ENCODE measurements around the gene TMEFF2. TPM values are rescaled to one million over a fixed set of nuclear protein-coding genes. Genes with fewer than 3 reads are reported as not detected.

Gene TMEFF2
- total and polyA plus RNA-seq, 2 donors (not counting 1 experiment from before 2014, with no cell fraction given), result not detected

DNA sequence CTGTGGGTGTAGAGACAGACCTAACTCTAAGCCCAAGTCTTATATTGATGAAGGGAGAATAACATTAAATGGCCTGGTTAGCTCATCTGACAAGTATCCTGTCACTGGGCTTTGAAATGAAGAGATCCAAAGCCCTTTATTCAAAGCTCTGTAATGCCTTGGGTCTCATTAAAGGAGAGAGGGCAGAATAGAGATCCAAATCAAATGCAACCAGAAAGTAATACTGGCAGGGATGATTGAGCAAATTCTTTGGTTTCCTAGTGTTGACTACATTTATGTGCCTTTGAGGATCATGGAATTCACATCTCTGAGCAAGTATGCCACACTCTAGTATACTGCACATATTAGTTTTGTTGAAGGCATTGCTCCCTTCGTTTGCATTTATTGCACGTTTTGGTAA lies 200.0 kb downstream of the TMEFF2 start:
- Histone ChIP-seq H2AFZ (ENCODE audit: insufficient read depth, low read depth, low read length, poor library complexity, severe bottlenecking) (no peak overlapping the region), H3K4me2 (replicated peaks; ENCODE audit: low read depth, low read length, poor library complexity, severe bottlenecking) (no peak overlapping the region), H3K27ac (ENCODE audit: low read length in 2 of 2) (no peak overlapping the region), H3K27me3 (replicated peaks in 1 of 4; ENCODE audit: control extremely low read depth in 1 of 4, control insufficient read depth in 3 of 4, insufficient read depth in 4 of 4, low read length in 3 of 4) (no peaks in the 10 kb centered on the region), H3K9ac (ENCODE audit: low read length) (no peak overlapping the region), H3K4me1 (ENCODE audit: control insufficient read depth in 2 of 2, insufficient read depth in 2 of 2, low read length in 2 of 2) (no peaks in the 10 kb centered on the region), H3K4me3 (ENCODE audit: control extremely low read depth in 1 of 5, extremely low read depth in 1 of 5, insufficient read depth in 1 of 5, low read depth in 2 of 5, low read length in 4 of 5) (no peak overlapping the region), H3K9me3 (ENCODE audit: control extremely low read depth in 1 of 3, control insufficient read depth in 2 of 3, insufficient read depth in 1 of 3, low read length in 2 of 3) (no peaks in the 10 kb centered on the region), H4K20me1 (ENCODE audit: control insufficient read depth, insufficient read depth, low read length, poor library complexity, severe bottlenecking) (no peaks in the 10 kb centered on the region), H3K36me3 (replicated peaks in 1 of 2; ENCODE audit: control extremely low read depth in 1 of 2, control insufficient read depth in 1 of 2, extremely low read depth in 1 of 2, insufficient read depth in 2 of 2, low read length in 1 of 2) (no peaks in the 10 kb centered on the region), H3K79me2 (ENCODE audit: control insufficient read depth, insufficient read depth, low read length) (no peaks in the 10 kb centered on the region)
- Mint-ChIP-seq H3K4me1 (no peaks in the 10 kb centered on the region), H3K4me3 (no peak overlapping the region), H3K27me3 (no peaks in the 10 kb centered on the region), H3K9me3 (ENCODE audit: insufficient read depth) (no peaks in the 10 kb centered on the region), H3K27ac (no peak overlapping the region)
- WGBS (ENCODE audit: insufficient coverage), result no CpG with 5 or more reads among the region's 2 CpGs
- ChIA-PET POLR2A (no interaction called here), CTCF (no interaction called here)
- ATAC-seq (ENCODE audit: low read depth), result no peak
- TF ChIP-seq CTCF (IDR thresholded peaks at IDR 0.05) (no peak), EZH2 (IDR thresholded peaks at IDR 0.05; ENCODE audit: borderline replicate concordance, insufficient read depth, low read depth, low read length, poor library complexity, severe bottlenecking) (no peak)
- DNase-seq, result no peak
- intact Hi-C loops (cut with micrococcal nuclease), result no loop called here

DNA sequence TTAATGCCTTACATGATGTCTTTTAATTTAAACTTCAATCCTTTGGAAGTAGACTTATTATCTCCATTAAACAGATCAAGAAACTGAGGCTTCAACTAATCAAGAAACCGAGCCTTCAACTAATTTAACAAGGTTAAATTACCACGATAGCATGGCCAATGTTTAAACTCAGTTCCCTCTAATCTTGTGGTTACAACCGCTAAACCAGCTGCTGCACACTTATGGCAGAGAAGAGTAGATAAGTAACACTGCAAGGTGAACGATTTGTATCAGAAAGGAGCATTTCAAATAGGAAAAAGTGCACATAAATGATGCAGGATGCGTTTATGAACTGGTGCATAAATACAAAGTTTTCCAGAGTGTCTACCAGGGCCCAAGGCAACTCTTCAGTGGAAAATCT lies 203.3 kb downstream of the TMEFF2 start:
- Histone ChIP-seq H3K4me2 (replicated peaks; ENCODE audit: low read depth, low read length, poor library complexity, severe bottlenecking) (no peak overlapping the region), H3K4me1 (ENCODE audit: control insufficient read depth in 2 of 2, insufficient read depth in 2 of 2, low read length in 2 of 2) (no peaks in the 10 kb centered on the region), H3K9me3 (ENCODE audit: control extremely low read depth in 1 of 3, control insufficient read depth in 2 of 3, insufficient read depth in 1 of 3, low read length in 2 of 3) (no peaks in the 10 kb centered on the region), H3K27ac (ENCODE audit: low read length in 2 of 2) (no peak overlapping the region), H3K4me3 (ENCODE audit: control extremely low read depth in 1 of 5, extremely low read depth in 1 of 5, insufficient read depth in 1 of 5, low read depth in 2 of 5, low read length in 4 of 5) (no peak overlapping the region), H3K27me3 (replicated peaks in 1 of 4; ENCODE audit: control extremely low read depth in 1 of 4, control insufficient read depth in 3 of 4, insufficient read depth in 4 of 4, low read length in 3 of 4) (no peaks in the 10 kb centered on the region), H3K79me2 (ENCODE audit: control insufficient read depth, insufficient read depth, low read length) (no peaks in the 10 kb centered on the region), H3K36me3 (replicated peaks in 1 of 2; ENCODE audit: control extremely low read depth in 1 of 2, control insufficient read depth in 1 of 2, extremely low read depth in 1 of 2, insufficient read depth in 2 of 2, low read length in 1 of 2) (no peaks in the 10 kb centered on the region), H4K20me1 (ENCODE audit: control insufficient read depth, insufficient read depth, low read length, poor library complexity, severe bottlenecking) (no peaks in the 10 kb centered on the region), H2AFZ (ENCODE audit: insufficient read depth, low read depth, low read length, poor library complexity, severe bottlenecking) (no peak overlapping the region), H3K9ac (ENCODE audit: low read length) (no peak overlapping the region)
- TF ChIP-seq EZH2 (IDR thresholded peaks at IDR 0.05; ENCODE audit: borderline replicate concordance, insufficient read depth, low read depth, low read length, poor library complexity, severe bottlenecking) (no peak), CTCF (IDR thresholded peaks at IDR 0.05) (no peak)
- Mint-ChIP-seq H3K27me3 (no peaks in the 10 kb centered on the region), H3K27ac (no peak overlapping the region), H3K4me1 (no peaks in the 10 kb centered on the region), H3K4me3 (no peak overlapping the region), H3K9me3 (ENCODE audit: insufficient read depth) (no peaks in the 10 kb centered on the region)
- intact Hi-C loops (cut with micrococcal nuclease), result no loop called here
- DNase-seq (no peak), ATAC-seq (ENCODE audit: low read depth) (no peak)
- POLR2A ChIA-PET, result no interaction called here
- CTCF ChIA-PET, result no interaction called here
- 63% methylated on average over 2 of the region's 5 CpGs for whole genome bisulfite sequencing (ENCODE audit: insufficient coverage)

Measured in B cell (primary cell).